ENCODE results near the gene FOLR1.

FOLR1 gene

GRCh38 chr11:72231396-72232259 lies 39.7 kb downstream of the FOLR1 start:
- TF ChIP-seq, protein P1, sequence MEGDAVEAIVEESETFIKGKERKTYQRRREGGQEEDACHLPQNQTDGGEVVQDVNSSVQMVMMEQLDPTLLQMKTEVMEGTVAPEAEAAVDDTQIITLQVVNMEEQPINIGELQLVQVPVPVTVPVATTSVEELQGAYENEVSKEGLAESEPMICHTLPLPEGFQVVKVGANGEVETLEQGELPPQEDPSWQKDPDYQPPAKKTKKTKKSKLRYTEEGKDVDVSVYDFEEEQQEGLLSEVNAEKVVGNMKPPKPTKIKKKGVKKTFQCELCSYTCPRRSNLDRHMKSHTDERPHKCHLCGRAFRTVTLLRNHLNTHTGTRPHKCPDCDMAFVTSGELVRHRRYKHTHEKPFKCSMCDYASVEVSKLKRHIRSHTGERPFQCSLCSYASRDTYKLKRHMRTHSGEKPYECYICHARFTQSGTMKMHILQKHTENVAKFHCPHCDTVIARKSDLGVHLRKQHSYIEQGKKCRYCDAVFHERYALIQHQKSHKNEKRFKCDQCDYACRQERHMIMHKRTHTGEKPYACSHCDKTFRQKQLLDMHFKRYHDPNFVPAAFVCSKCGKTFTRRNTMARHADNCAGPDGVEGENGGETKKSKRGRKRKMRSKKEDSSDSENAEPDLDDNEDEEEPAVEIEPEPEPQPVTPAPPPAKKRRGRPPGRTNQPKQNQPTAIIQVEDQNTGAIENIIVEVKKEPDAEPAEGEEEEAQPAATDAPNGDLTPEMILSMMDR (conservative IDR thresholded peaks at IDR 0.05; ENCODE audit: low read depth, low read length) = no peak
- DNase-seq (ENCODE audit: low read depth) = no peak

DNA sequence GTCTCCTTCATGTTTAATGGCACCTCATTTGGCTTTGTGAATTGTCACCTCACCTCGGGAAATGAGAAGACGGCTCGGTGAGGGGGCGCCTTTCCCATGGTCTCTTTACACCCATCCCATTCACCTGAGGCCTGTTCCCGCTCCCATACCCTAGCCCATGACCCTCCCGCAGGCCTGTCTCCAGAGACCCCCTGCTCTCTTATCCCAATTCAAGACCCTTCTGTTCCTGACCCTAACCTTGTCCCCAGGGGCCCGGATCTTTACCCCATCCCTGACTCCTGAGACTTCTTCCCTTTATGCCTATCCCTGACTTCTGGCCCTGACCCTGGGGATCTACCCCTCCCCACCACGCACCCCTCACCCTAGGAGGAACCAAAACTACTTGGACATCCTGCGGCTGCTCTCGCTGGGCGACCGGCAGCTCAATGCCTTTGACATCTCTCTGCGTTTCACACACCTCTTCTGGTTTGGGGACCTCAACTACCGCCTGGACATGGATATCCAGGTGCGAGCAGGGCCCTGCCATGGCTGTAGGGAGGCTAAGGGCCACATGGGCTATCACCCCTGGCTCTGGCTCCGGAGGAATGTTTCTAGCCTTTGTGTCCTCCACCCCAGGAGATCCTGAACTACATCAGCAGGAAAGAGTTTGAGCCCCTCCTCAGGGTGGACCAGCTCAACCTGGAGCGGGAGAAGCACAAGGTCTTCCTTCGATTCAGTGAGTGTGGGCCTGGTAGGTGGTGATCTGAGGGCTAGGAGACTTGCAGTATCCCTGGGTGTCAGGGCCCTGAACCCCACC lies 40.5 kb downstream of the FOLR1 start:
- TF ChIP-seq, protein P1 (conservative IDR thresholded peaks at IDR 0.05; ENCODE audit: low read depth, low read length) = no peak
- no peak for DNase-seq (ENCODE audit: low read depth)
- no peak overlapping the region for H3K4me3 ChIP-seq (ENCODE audit: low read depth, low read length)

More at GRCh38 chr11:72231396-72232259, 39.7 kb downstream of the FOLR1 start:
- H3K4me3 ChIP-seq (ENCODE audit: low read depth, low read length) = no peak overlapping the region

DNA sequence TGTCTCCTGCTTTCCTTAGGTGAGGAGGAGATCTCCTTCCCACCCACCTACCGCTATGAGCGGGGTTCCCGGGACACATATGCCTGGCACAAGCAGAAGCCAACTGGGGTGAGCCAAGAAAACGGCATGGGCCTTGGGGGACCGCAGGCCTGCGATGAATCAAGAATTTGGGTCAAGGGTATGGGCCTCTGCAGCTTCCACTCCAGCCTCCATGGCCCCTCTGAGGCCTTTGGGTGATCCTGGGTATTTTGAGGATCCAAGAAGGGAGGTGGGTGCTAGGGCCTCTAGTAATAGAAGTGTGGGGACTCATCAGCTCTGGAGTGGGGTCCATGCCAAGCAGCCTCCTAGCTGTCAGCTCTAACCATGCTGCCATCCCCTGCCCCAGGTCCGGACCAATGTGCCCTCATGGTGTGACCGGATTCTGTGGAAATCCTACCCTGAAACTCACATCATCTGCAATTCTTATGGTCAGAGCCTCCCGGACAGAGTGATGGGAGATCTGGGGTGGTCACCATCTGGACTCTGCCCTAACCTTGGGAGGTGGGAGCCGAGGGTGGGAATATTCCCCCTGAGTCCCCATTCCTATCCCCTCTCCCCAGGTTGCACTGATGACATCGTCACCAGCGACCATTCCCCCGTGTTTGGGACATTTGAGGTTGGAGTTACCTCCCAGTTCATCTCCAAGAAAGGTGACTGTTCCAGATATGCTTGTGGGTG lies 41.3 kb downstream of the FOLR1 start:
- no peak overlapping the region for H3K4me3 ChIP-seq (ENCODE audit: low read depth, low read length)
- DNase-seq (ENCODE audit: low read depth) = no peak
- TF ChIP-seq, protein P1 (conservative IDR thresholded peaks at IDR 0.05; ENCODE audit: low read depth, low read length) = no peak

GRCh38 chr11:72233773-72234513 lies 42.0 kb downstream of the FOLR1 start:
- TF ChIP-seq, protein P1 (conservative IDR thresholded peaks at IDR 0.05; ENCODE audit: low read depth, low read length) = no peak
- H3K4me3 ChIP-seq (ENCODE audit: low read depth, low read length) = no peak overlapping the region
- no peak for DNase-seq (ENCODE audit: low read depth)

- TF ChIP-seq, protein P1 (conservative IDR thresholded peaks at IDR 0.05; ENCODE audit: low read depth, low read length) = no peak
- H3K4me3 ChIP-seq (ENCODE audit: low read depth, low read length) = no peak overlapping the region
- DNase-seq (ENCODE audit: low read depth) = no peak
Observed at GRCh38 chr11:72234514-72234830, 42.5 kb downstream of the FOLR1 start.

- no peak overlapping the region for H3K4me3 ChIP-seq (ENCODE audit: low read depth, low read length)
- no peak for DNase-seq (ENCODE audit: low read depth)
- TF ChIP-seq, protein P1 (conservative IDR thresholded peaks at IDR 0.05; ENCODE audit: low read depth, low read length) = no peak
Observed at GRCh38 chr11:72234920-72235319, 43.0 kb downstream of the FOLR1 start.

Measured in choroid plexus epithelial cell (primary cell).